GM18526 (cell line): ENCODE data around the gene ACAP3.

Experiments
- POLR2A ChIP-seq: IDR thresholded peaks from 3 replicates; pipeline ENCODE4 v1.6.1; 2011; ENCODE audit not compliant: insufficient read length; ENCODE audit errors: extremely low read depth

Gene ACAP3

GRCh38 chr1:1314237-1314586, 6.5 kb upstream of the ACAP3 start:
- no peak for TF ChIP-seq POLR2A

GRCh38 chr1:1313500-1314236, 5.9 kb upstream of the ACAP3 start:
- TF ChIP-seq POLR2A = no peak

- no peak for TF ChIP-seq POLR2A
These were observed 5.0 kb upstream of the ACAP3 start for GRCh38 chr1:1312450-1313314.

GRCh38 chr1:1311107-1312104, 3.7 kb upstream of the ACAP3 start:
- TF ChIP-seq POLR2A = no peak

- TF ChIP-seq POLR2A = no peak
These were observed 2.8 kb upstream of the ACAP3 start for GRCh38 chr1:1310476-1311053.

- no peak for TF ChIP-seq POLR2A
These were observed 2.3 kb upstream of the ACAP3 start for GRCh38 chr1:1310109-1310385.

GRCh38 chr1:1309251-1310108, 1.8 kb upstream of the ACAP3 start:
- no peak for TF ChIP-seq POLR2A

GRCh38 chr1:1308756-1309250, 1.1 kb upstream of the ACAP3 start:
- no peak for TF ChIP-seq POLR2A

GRCh38 chr1:1307261-1307922, 338 bp downstream of the ACAP3 start:
- peak; percentile 16 for TF ChIP-seq POLR2A

- TF ChIP-seq POLR2A = no peak
These were observed 969 bp downstream of the ACAP3 start for GRCh38 chr1:1306661-1307260.

GRCh38 chr1:1306070-1306660, 1.6 kb downstream of the ACAP3 start:
- no peak for TF ChIP-seq POLR2A

- peak; percentile 16 for TF ChIP-seq POLR2A
These were observed 2.2 kb downstream of the ACAP3 start for GRCh38 chr1:1305300-1306069.
